H1 (cell line): ENCODE results near the gene GSPT1. TPM values are rescaled to one million over a fixed set of nuclear protein-coding genes. Genes with fewer than 3 reads are reported as not detected.

ENCODE experiments used
- CTCF ChIA-PET: fragments of 300-600 bp; sonication (Branson Sonifier 250); formaldehyde crosslinking; loops from one replicate; lab custom pipeline; 2021; ENCODE audit not compliant: partially characterized antibody; lab: Charles Lee
- POLR2A ChIA-PET: fragments of 300-600 bp; sonication (Branson Sonifier 250); formaldehyde crosslinking; loops from one replicate; lab custom pipeline; 2021; ENCODE audit warnings: inconsistent platforms; ENCODE audit not compliant: partially characterized antibody; lab: Charles Lee
- DNase-seq, 2 experiments: peaks; one replicate each; pipeline versions ENCODE4 v3.0.0 to v3.0.0-alpha.2; 2010 to 2022; ENCODE audit warnings: low spot score in 2 of 2, low read depth in 1 of 2, mixed read lengths in 1 of 2
- FAIRE-seq: peaks from 2 replicates; lab custom pipeline; 2011; peaks lifted over from hg19 to GRCh38; lab: Jason Lieb, UNC
- H2AFZ ChIP-seq: 2 replicates; pipeline ENCODE4 v1.8.1; 2012; ENCODE audit warnings: low read length, inconsistent platforms
- H2AK5ac ChIP-seq: 2 replicates; pipeline ENCODE4 v1.6.1; 2013; ENCODE audit warnings: low read depth, low read length
- H2BK120ac ChIP-seq: replicated peaks from 2 replicates; pipeline ENCODE3; 2013; ENCODE audit warnings: low read depth, low read length, inconsistent platforms
- H2BK12ac ChIP-seq: 2 replicates; pipeline ENCODE4 v1.6.1; 2013; ENCODE audit warnings: low read depth, low read length
- H2BK15ac ChIP-seq: 2 replicates; pipeline ENCODE4 v1.6.1; 2013; ENCODE audit warnings: low read length
- H2BK20ac ChIP-seq: 2 replicates; pipeline ENCODE4 v1.6.1; 2013; ENCODE audit warnings: low read length
- H2BK5ac ChIP-seq: 2 replicates; pipeline ENCODE4 v1.6.1; 2013; ENCODE audit warnings: low read depth, low read length
- H3K14ac ChIP-seq: 2 replicates; pipeline ENCODE4 v1.6.1; 2013; ENCODE audit warnings: inconsistent platforms; ENCODE audit not compliant: insufficient read length
- H3K18ac ChIP-seq: 2 replicates; pipeline ENCODE4 v1.6.1; 2013; ENCODE audit warnings: low read length; ENCODE audit errors: extremely low read depth
- H3K23ac ChIP-seq: 2 replicates; pipeline ENCODE4 v1.6.1; 2013; ENCODE audit warnings: inconsistent platforms; ENCODE audit not compliant: insufficient read length
- H3K23me2 ChIP-seq: 2 replicates; pipeline ENCODE4 v1.6.1; 2013; ENCODE audit warnings: low read depth, low read length
- H3K27ac ChIP-seq: 2 replicates; pipeline ENCODE4 v1.6.1; 2011; ENCODE audit warnings: low read depth, low read length, inconsistent platforms
- H3K27me3 ChIP-seq, 4 experiments: replicated peaks in 1 of 4; 1 replicate in 1 of 4; 2 replicates in 3 of 4; pipeline versions ENCODE4 v1.6.1 to v1.8.1; 2011 to 2013; ENCODE audit warnings: low read length in 3 of 4, mild to moderate bottlenecking in 3 of 4, inconsistent platforms in 2 of 4, mixed read lengths in 2 of 4, moderate library complexity in 1 of 4; ENCODE audit not compliant: control insufficient read depth in 3 of 4, insufficient read depth in 3 of 4; ENCODE audit errors: extremely low read depth in 1 of 4
- H3K36me3 ChIP-seq, 4 experiments: 2 replicates each; pipeline versions ENCODE4 v1.6.1 to v1.8.1; 2011 to 2013; ENCODE audit warnings: mild to moderate bottlenecking in 4 of 4, low read length in 3 of 4, moderate library complexity in 2 of 4, control low read depth in 1 of 4, inconsistent platforms in 1 of 4; ENCODE audit not compliant: insufficient read depth in 4 of 4, control insufficient read depth in 2 of 4
- H3K4ac ChIP-seq: replicated peaks from 2 replicates; pipeline ENCODE3; 2013; ENCODE audit warnings: low read length, low read depth, mixed read lengths, inconsistent platforms; ENCODE audit not compliant: insufficient read length
- H3K4me1 ChIP-seq, 4 experiments: replicated peaks in 1 of 4; 1 replicate in 1 of 4; 2 replicates in 3 of 4; pipeline versions ENCODE4 v1.6.1 to v1.8.1; 2011 to 2013; ENCODE audit warnings: low read length in 3 of 4, inconsistent platforms in 2 of 4, mixed read lengths in 1 of 4; ENCODE audit not compliant: insufficient read depth in 4 of 4, control insufficient read depth in 3 of 4
- H3K4me2 ChIP-seq, 2 experiments: 2 replicates each; pipeline versions ENCODE4 v1.6.1 to v1.8.1; 2011 to 2013; ENCODE audit warnings: low read depth in 2 of 2, low read length in 2 of 2, control low read depth in 1 of 2, inconsistent platforms in 1 of 2, mild to moderate bottlenecking in 1 of 2; ENCODE audit not compliant: insufficient read depth in 1 of 2
- H3K4me3 ChIP-seq, 4 experiments: fragments of 200-600, 300-600 bp in 1 of 4; sonication (generic), shearing (Covaris generic), sonication (Bioruptor Twin) in 1 of 4; 2 replicates each; pipeline versions ENCODE4 v1.5.1 to v1.8.1; 2011 to 2016; ENCODE audit warnings: low read length in 4 of 4, low read depth in 3 of 4, control low read depth in 2 of 4, inconsistent platforms in 2 of 4, mild to moderate bottlenecking in 2 of 4, mixed read lengths in 1 of 4, moderate library complexity in 1 of 4; ENCODE audit not compliant: insufficient read depth in 2 of 4; ENCODE audit errors: extremely low read depth in 1 of 4
- H3K56ac ChIP-seq: replicated peaks from 2 replicates; pipeline ENCODE3; 2013; ENCODE audit warnings: low read depth, mild to moderate bottlenecking, mixed read lengths, low read length, inconsistent platforms; ENCODE audit not compliant: insufficient read length
- H3K79me1 ChIP-seq: 2 replicates; pipeline ENCODE4 v1.6.1; 2013; ENCODE audit warnings: low read depth, low read length, control low read depth
- H3K79me2 ChIP-seq, 2 experiments: 2 replicates each; pipeline versions ENCODE4 v1.6.1 to v1.8.1; 2012 to 2013; ENCODE audit warnings: low read length in 2 of 2, mild to moderate bottlenecking in 2 of 2, inconsistent platforms in 1 of 2; ENCODE audit not compliant: insufficient read depth in 2 of 2, control insufficient read depth in 1 of 2
- H3K9ac ChIP-seq, 4 experiments: replicated peaks in 1 of 4; 1 replicate in 1 of 4; 2 replicates in 3 of 4; pipeline versions ENCODE4 v1.6.1 to v1.8.1; 2011 to 2013; ENCODE audit warnings: low read depth in 3 of 4, low read length in 3 of 4, control low read depth in 2 of 4, mild to moderate bottlenecking in 2 of 4, moderate library complexity in 2 of 4, inconsistent platforms in 1 of 4; ENCODE audit errors: extremely low read depth in 1 of 4
- H3K9me3 ChIP-seq, 2 experiments: 2 replicates each; pipeline versions ENCODE4 v1.6.1 to v1.8.1; 2012 to 2013; ENCODE audit warnings: mild to moderate bottlenecking in 2 of 2, moderate library complexity in 2 of 2, control low read depth in 1 of 2, inconsistent platforms in 1 of 2, low read depth in 1 of 2, low read length in 1 of 2, mixed read lengths in 1 of 2; ENCODE audit not compliant: insufficient read depth in 2 of 2
- H4K20me1 ChIP-seq, 2 experiments: replicated peaks in 1 of 2; 2 replicates each; pipeline versions ENCODE3 to v1.8.1; 2011 to 2013; ENCODE audit warnings: inconsistent platforms in 2 of 2, low read length in 2 of 2, mild to moderate bottlenecking in 1 of 2; ENCODE audit not compliant: insufficient read depth in 2 of 2, control insufficient read depth in 1 of 2
- H4K5ac ChIP-seq: 2 replicates; pipeline ENCODE4 v1.6.1; 2013; ENCODE audit warnings: low read length, low read depth, mixed read lengths, inconsistent platforms; ENCODE audit not compliant: insufficient read length
- H4K8ac ChIP-seq: 2 replicates; pipeline ENCODE4 v1.8.0; 2013; ENCODE audit warnings: mild to moderate bottlenecking, moderate library complexity, low read length, inconsistent platforms; ENCODE audit not compliant: insufficient read depth; ENCODE audit errors: extremely low read depth
- H4K91ac ChIP-seq: replicated peaks from 2 replicates; pipeline ENCODE3; 2013; ENCODE audit warnings: low read length, mixed read lengths, inconsistent platforms; ENCODE audit not compliant: insufficient read length
- CHD2 ChIP-seq: IDR thresholded peaks from 2 replicates; pipeline ENCODE4 v1.6.1; 2012; ENCODE audit warnings: low read length, improper control_type of control experiment
- CREB1 ChIP-seq: IDR thresholded peaks from 2 replicates; pipeline ENCODE4 v1.6.1; 2012; ENCODE audit warnings: inconsistent platforms
- EGR1 ChIP-seq: IDR thresholded peaks from 2 replicates; pipeline ENCODE4 v1.6.1; 2011; ENCODE audit warnings: low read depth, low read length, borderline replicate concordance
- HDAC2 ChIP-seq, 2 experiments: fragments of 300-600 bp in 1 of 2; sonication (generic) in 1 of 2; IDR thresholded peaks; 2 replicates each; pipeline ENCODE4 v1.6.1; 2011 to 2012; ENCODE audit warnings: low read depth in 2 of 2, low read length in 2 of 2, mild to moderate bottlenecking in 2 of 2, moderate library complexity in 2 of 2, borderline replicate concordance in 1 of 2, inconsistent platforms in 1 of 2
- TAF1 ChIP-seq: IDR thresholded peaks from 2 replicates; pipeline ENCODE4 v1.6.1; 2011; ENCODE audit warnings: mild to moderate bottlenecking, low read depth, low read length
- TBP ChIP-seq: IDR thresholded peaks from 2 replicates; pipeline ENCODE4 v1.6.1; 2011; ENCODE audit warnings: low read depth, low read length, improper control_type of control experiment
- YY1 ChIP-seq: IDR thresholded peaks from 2 replicates; pipeline ENCODE4 v1.6.1; 2011; ENCODE audit warnings: low read depth, mild to moderate bottlenecking, low read length
- WGBS, 2 experiments: shearing (Covaris generic) in 1 of 2; methylation state at CpG; one replicate each; pipeline versions ENCODE4 v1.1.6 to v1.1.7; 2013 to 2015; ENCODE audit warnings: low lambda C conversion rate in 2 of 2, mixed read lengths in 2 of 2, inconsistent platforms in 1 of 2, low coverage in 1 of 2, missing lambda C conversion rate in 1 of 2; ENCODE audit not compliant: insufficient replicate concordance in 2 of 2, insufficient coverage in 1 of 2, insufficient read length in 1 of 2; ENCODE audit errors: extremely low coverage in 1 of 2, missing lambda C conversion rate in 1 of 2; 5-methylcytosine and 5-hydroxymethylcytosine counted together
- polyA plus RNA-seq, 7 experiments: library from polyadenylated mRNA; depleted of rRNA in 3 of 7; stranded (reverse) in 5 of 7; unstranded in 2 of 7; fragments of >200 nt in 5 of 7; fragments of 200-250 nt in 2 of 7; gene quantifications; 1 replicate in 5 of 7; 2 replicates in 1 of 7; 4 replicates in 1 of 7; pipeline versions ENCODE4 v1.2.1 to v1.2.3, GENCODE V29; 2011 to 2013; ENCODE audit warnings: missing spikeins in 2 of 7, mixed read lengths in 2 of 7
- total RNA-seq: library from RNA; stranded (reverse); fragmentation: NEBNext Ultra II Directional; extraction: Animal tissue kit (Norgen Biotek cat#: 25700); gene quantifications from 2 replicates; pipeline ENCODE4 v1.2.1, GENCODE V29; 2021

The GSPT1 gene
- total and polyA plus RNA-seq, 2 of the 8 experiments (the other 6 are each of a cell fraction or from before 2014, with no cell fraction given) = 51.0 to 204 TPM

DNA sequence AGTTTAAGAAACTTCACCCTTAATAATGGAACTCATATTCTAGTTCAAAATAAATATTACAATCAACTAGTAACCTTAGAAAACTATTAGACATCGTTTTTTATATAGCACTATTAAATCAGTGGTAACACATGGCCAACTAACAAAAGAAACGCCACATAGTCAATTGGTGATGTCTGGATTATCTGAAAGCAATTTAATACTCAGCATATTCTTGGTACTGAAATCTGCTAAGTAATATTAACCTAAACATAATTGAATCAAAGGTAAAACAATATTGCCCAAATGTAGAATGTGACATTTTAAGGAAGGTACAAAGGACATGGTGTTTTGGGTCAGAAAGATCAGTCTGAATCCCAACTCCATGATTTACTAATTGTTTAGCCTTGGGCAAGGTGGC, 53.3 kb downstream of the GSPT1 start:
- whole genome bisulfite sequencing, 2 experiments = 80% methylated on average over 2 of the region's 2 CpGs; no CpG with 5 or more reads in 1 of the 2 experiments
- H4K5ac ChIP-seq = no peak overlapping the region
- H3K4ac ChIP-seq = no peak overlapping the region
- no peak overlapping the region for H3K56ac ChIP-seq
- no peaks in the 10 kb centered on the region for H3K4me1 ChIP-seq
- no peak overlapping the region for H2BK12ac ChIP-seq
- no peak overlapping the region for H2BK15ac ChIP-seq
- ChIA-PET CTCF (interaction anchor here (0.6 kb wide), 1 partner anchor 204 kb away, joined by 3 read pairs; no protein-coding TSS in a partner anchor), POLR2A (interaction anchor here (2.5 kb wide), 1 partner anchor 11 kb away, joined by 13 read pairs; the partner anchor contains the start of gene RSL1D1)
- no peaks in the 10 kb centered on the region for H3K27me3 ChIP-seq
- H3K36me3 ChIP-seq = no peaks in the 10 kb centered on the region
- DNase-seq (no peak), FAIRE-seq (no peak)
- H3K23me2 ChIP-seq = no peaks in the 10 kb centered on the region; the same call in 1 of the 2 replicates
- no peak overlapping the region for H3K23ac ChIP-seq
- no peaks in the 10 kb centered on the region for H4K20me1 ChIP-seq
- H3K9me3 ChIP-seq = no peaks in the 10 kb centered on the region
- no peak overlapping the region for H3K27ac ChIP-seq
- no peak overlapping the region for H3K9ac ChIP-seq
- H3K79me2 ChIP-seq = peaks cover 0 to 7% of the 10 kb centered on the region in 2 experiments; a peak in 1 of 4 replicates
- no peak overlapping the region for H3K4me3 ChIP-seq
- no peak overlapping the region for H2BK20ac ChIP-seq
- H3K14ac ChIP-seq = no peak overlapping the region
- H4K8ac ChIP-seq = no peak overlapping the region
- H3K18ac ChIP-seq = no peak overlapping the region
- H2BK120ac ChIP-seq = no peak overlapping the region
- H2BK5ac ChIP-seq = no peak overlapping the region
- H4K91ac ChIP-seq = no peak overlapping the region
- H2AFZ ChIP-seq = no peak overlapping the region
- H2AK5ac ChIP-seq = no peak overlapping the region
- no peak overlapping the region for H3K4me2 ChIP-seq
- H3K79me1 ChIP-seq = no peaks in the 10 kb centered on the region
- TF ChIP-seq HDAC2 (IDR thresholded peaks at IDR 0.05; ENCODE audit: borderline replicate concordance in 1 of 2, low read depth in 2 of 2, low read length in 2 of 2) (no peak), TBP (no peak), CREB1 (no peak), CHD2 (no peak), EGR1 (no peak), TAF1 (no peak), YY1 (no peak)
